Pancreas (tissue), 10 donors: ENCODE data around the gene OR8B8. TPM values are rescaled to one million over a fixed set of nuclear protein-coding genes. Genes with fewer than 3 reads are reported as not detected.
"Not testable (repeated sequence)": the region's sequence is repeated elsewhere in the genome, so short reads cannot be mapped to it uniquely, and the experiment has no call there.

Source experiments
- ATAC-seq, 4 donors: fragments of 200-7000 bp; cut with Tn5 transposase; one replicate each; pipeline versions ENCODE4 v1.8.0 to v1.9.1; 2020; ENCODE audit warnings: mild to moderate bottlenecking in 4 of 4, moderate library complexity in 4 of 4
- DNase-seq, 6 donors: peaks; one replicate each; pipeline ENCODE4 v3.0.0-alpha.2; 2020
- FAIRE-seq: peaks from 2 replicates; lab custom pipeline; 2012; peaks lifted over from hg19 to GRCh38; lab: Jason Lieb, UNC
- H3K27ac ChIP-seq, 4 donors: fragments of 200-600 bp; sonication (generic); 1 replicate in 3 of 4; 2 replicates in 1 of 4; pipeline versions ENCODE4 v1.5.0 to v1.8.0; 2020
- H3K27me3 ChIP-seq, 4 donors: fragments of 200-600 bp; one replicate each; pipeline ENCODE4 v1.8.0; 2021
- H3K36me3 ChIP-seq, 3 donors: fragments of 200-600 bp; sonication (generic) in 1 of 3; one replicate each; pipeline versions ENCODE4 v1.5.0 to v1.8.0; 2020 to 2021
- H3K4me1 ChIP-seq, 3 donors: fragments of 200-600 bp; one replicate each; pipeline ENCODE4 v1.8.0; 2021
- H3K4me3 ChIP-seq, 4 donors: fragments of 200-600 bp; sonication (generic) in 2 of 4; one replicate each; pipeline versions ENCODE4 v1.5.0 to v1.8.0; 2020 to 2021
- H3K9me3 ChIP-seq, 4 donors: fragments of 200-600 bp; one replicate each; pipeline ENCODE4 v1.8.0; 2021
- CTCF ChIP-seq, 4 donors: fragments of 200-600 bp; sonication (generic) in 3 of 4; IDR thresholded peaks; one replicate each; pipeline versions ENCODE4 v1.5.0 to v1.8.0; 2021; ENCODE audit warnings: antibody characterized with exemption in 4 of 4
- WGBS, 2 donors: extraction: QIAGEN DNeasy Blood & Tissue Kit; methylation state at CpG; one replicate each; pipeline ENCODE4 v1.1.7; 2013; 5-methylcytosine and 5-hydroxymethylcytosine counted together
- intact Hi-C, 3 donors: fragments of 100-400 bp; cut with DNase I; formaldehyde crosslinking; loops; one replicate each; pipeline versions ENCODE4 v1.11.1 to v1.14.2; 2022
- polyA plus RNA-seq, 2 donors: library from polyadenylated mRNA; stranded (reverse); fragments of 200-250 nt; gene quantifications; one replicate each; pipeline ENCODE4 v1.2.3, GENCODE V29; 2013
- total RNA-seq, 6 donors: library from RNA; stranded (reverse); fragmentation: NEBNext Ultra II Directional in 4 of 6; extraction: Animal tissue kit (Norgen Biotek cat#: 25700) in 4 of 6; gene quantifications; one replicate each; pipeline versions ENCODE4 v1.2.1 to v1.2.4, GENCODE V29; 2021 to 2023
- donor health status: healthy with polysubstance abuse.
- donor health status: DM: no; HTN: no; CAD: no; lungs with moderate emphysema.
- donor health status: DM: no; HTN: no; CAD: no.
- donor health status: control.
- donor health status: control.
- donor health status: Bipolar disorder and iron deficiency.
- donor health status: DM: yes; HTN: yes; CAD: no.
- donor health status: DM: no; HTN: no; CAD: no.
- donor health status: DM: no; HTN: no; CAD: no.
- donor health status: DM: yes; HTN: yes; CAD: no.

Gene OR8B8
- total and polyA plus RNA-seq, 8 donors = not detected

- ATAC-seq (no peak), DNase-seq (no peak), FAIRE-seq (no peak)
- Histone ChIP-seq H3K4me3 (no peak overlapping the region), H3K36me3 (no peaks in the 10 kb centered on the region), H3K9me3 (no peaks in the 10 kb centered on the region), H3K27ac (no peak overlapping the region), H3K27me3 (no peaks in the 10 kb centered on the region), H3K4me1 (no peaks in the 10 kb centered on the region)
- WGBS, 2 donors = 68 to 83% methylated on average over 3 of the region's 3 CpGs
- no peak for TF ChIP-seq CTCF (IDR thresholded peaks at IDR 0.05)
- intact Hi-C loops = no loop called here
These were observed 17.8 kb upstream of the OR8B8 start for GRCh38 chr11:124463324-124463723.

GRCh38 chr11:124460459-124460858 is 15.0 kb upstream of the OR8B8 start:
- H3K4me1 ChIP-seq = no peaks in the 10 kb centered on the region
- 84 to 86% methylated on average over 1 of the region's 1 CpG for WGBS, 2 donors
- ATAC-seq = no peak
- H3K9me3 ChIP-seq = no peaks in the 10 kb centered on the region
- H3K36me3 ChIP-seq = no peaks in the 10 kb centered on the region
- no peak for DNase-seq
- no peak for TF ChIP-seq CTCF (IDR thresholded peaks at IDR 0.05)
- H3K27ac ChIP-seq = no peak overlapping the region
- no peak overlapping the region for H3K4me3 ChIP-seq
- intact Hi-C loops = no loop called here
- H3K27me3 ChIP-seq = no peaks in the 10 kb centered on the region
- no peak for FAIRE-seq

GRCh38 chr11:124459379-124459778 is 13.9 kb upstream of the OR8B8 start:
- intact Hi-C loops, H3K27me3 ChIP-seq, H3K4me1 ChIP-seq, H3K27ac ChIP-seq, ATAC-seq, FAIRE-seq, H3K4me3 ChIP-seq, H3K9me3 ChIP-seq, H3K36me3 ChIP-seq, DNase-seq: not testable (repeated sequence)
- WGBS, 2 donors = 80 to 82% methylated on average over 7 of the region's 7 CpGs

GRCh38 chr11:124454552-124454951 is 9.1 kb upstream of the OR8B8 start:
- ATAC-seq (no peak), DNase-seq (no peak), FAIRE-seq (no peak)
- no peaks in the 10 kb centered on the region for H3K9me3 ChIP-seq
- no peak overlapping the region for H3K27ac ChIP-seq
- H3K27me3 ChIP-seq = no peaks in the 10 kb centered on the region
- no peaks in the 10 kb centered on the region for H3K4me1 ChIP-seq
- WGBS, 2 donors = 10 to 33% methylated on average over 2 of the region's 2 CpGs
- intact Hi-C loops = no loop called here
- no peak for TF ChIP-seq CTCF (IDR thresholded peaks at IDR 0.05)
- H3K36me3 ChIP-seq = no peaks in the 10 kb centered on the region
- H3K4me3 ChIP-seq = no peak overlapping the region

GRCh38 chr11:124446916-124447315 is 1.4 kb upstream of the OR8B8 start:
- WGBS, 2 donors = 56 to 64% methylated on average over 1 of the region's 1 CpG
- no peak for FAIRE-seq
- no peak for ATAC-seq
- DNase-seq = no peak
- H3K36me3 ChIP-seq = no peaks in the 10 kb centered on the region
- no peaks in the 10 kb centered on the region for H3K4me1 ChIP-seq
- no peak for TF ChIP-seq CTCF (IDR thresholded peaks at IDR 0.05)
- H3K27ac ChIP-seq = no peak overlapping the region
- H3K27me3 ChIP-seq = no peaks in the 10 kb centered on the region
- no peak overlapping the region for H3K4me3 ChIP-seq
- H3K9me3 ChIP-seq = no peaks in the 10 kb centered on the region
- intact Hi-C loops = no loop called here
